MM.1S (cell line): ENCODE measurements around the gene LMBR1.

Experiments
- EZH2 ChIP-seq: fragments of 300-600 bp; sonication (generic); optimal IDR thresholded peaks from 2 replicates; pipeline ENCODE3; 2017; ENCODE audit warnings: low read depth, mild to moderate bottlenecking, antibody characterized with exemption, low read length, mixed read lengths
- TF ChIP-seq, protein P1 (sequence below): fragments of 300-600 bp; sonication (generic); IDR thresholded peaks from 2 replicates; pipeline ENCODE4 v1.5.1; 2016; ENCODE audit warnings: antibody characterized with exemption, low read length, mixed read lengths

DNA sequence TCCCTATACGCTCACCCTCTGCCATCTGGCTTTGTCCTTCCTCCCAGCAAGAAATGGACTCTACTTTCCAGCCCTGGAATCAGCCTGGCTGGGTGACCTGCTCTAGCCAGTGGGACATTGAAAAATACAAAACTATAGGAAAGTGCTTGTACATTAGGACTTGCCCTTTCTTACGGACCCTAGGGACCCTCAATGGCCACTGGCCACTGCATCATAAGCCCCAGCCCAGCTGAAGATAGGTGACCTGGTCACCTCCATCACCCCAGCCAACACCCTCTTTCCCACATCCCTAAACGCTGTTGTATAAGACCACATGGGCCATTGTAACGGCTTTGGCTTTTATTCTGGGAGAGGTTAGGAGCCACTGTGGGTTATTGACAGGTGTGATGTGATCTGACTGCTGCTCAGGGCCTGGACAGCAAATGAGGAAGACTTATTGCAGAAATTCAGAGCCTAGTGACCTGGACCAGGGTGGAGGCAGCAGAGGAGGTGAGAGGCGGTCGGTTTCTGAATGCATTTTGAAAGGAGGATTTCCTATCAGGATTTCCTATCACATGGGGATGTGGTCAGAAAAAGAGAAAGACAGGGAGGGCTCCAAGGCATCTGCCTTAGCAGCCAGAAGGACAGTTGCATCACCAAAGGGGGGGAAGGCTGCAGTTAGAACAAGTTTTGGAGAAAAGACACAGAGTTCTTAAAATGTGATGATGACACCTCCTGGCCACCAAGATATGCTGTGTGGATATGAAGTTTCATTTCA is 2.2 kb upstream of the LMBR1 start:
- TF ChIP-seq, protein P1, sequence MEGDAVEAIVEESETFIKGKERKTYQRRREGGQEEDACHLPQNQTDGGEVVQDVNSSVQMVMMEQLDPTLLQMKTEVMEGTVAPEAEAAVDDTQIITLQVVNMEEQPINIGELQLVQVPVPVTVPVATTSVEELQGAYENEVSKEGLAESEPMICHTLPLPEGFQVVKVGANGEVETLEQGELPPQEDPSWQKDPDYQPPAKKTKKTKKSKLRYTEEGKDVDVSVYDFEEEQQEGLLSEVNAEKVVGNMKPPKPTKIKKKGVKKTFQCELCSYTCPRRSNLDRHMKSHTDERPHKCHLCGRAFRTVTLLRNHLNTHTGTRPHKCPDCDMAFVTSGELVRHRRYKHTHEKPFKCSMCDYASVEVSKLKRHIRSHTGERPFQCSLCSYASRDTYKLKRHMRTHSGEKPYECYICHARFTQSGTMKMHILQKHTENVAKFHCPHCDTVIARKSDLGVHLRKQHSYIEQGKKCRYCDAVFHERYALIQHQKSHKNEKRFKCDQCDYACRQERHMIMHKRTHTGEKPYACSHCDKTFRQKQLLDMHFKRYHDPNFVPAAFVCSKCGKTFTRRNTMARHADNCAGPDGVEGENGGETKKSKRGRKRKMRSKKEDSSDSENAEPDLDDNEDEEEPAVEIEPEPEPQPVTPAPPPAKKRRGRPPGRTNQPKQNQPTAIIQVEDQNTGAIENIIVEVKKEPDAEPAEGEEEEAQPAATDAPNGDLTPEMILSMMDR: no peak
- TF ChIP-seq EZH2: no peak
